ENCODE data around the gene CASP8AP2.
"Not testable (repeated sequence)": the region's sequence is repeated elsewhere in the genome, so short reads cannot be mapped to it uniquely, and the experiment has no call there.

Gene CASP8AP2

DNA sequence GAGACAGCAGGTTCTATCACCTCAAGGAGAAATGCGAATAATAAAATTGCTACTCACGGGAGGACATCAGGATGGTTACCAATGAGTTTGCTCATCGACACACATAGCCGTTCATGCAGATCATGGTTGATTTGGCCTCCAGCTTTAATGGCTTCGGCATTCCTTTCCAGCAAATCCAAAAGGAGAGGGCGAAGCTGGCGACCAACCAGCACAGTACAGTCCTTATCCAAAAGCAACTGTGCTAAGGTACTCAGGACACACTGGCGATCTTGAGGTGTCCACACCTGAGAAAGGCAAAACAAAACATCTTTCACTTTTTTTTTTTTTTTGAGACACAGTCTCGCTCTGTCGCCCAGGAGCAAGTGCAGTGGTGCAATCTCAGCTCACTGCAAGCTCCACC lies 26.4 kb upstream of the CASP8AP2 start:
- no peaks in the 10 kb centered on the region for H3K9me3 Mint-ChIP-seq
- no peaks in the 10 kb centered on the region for H3K27me3 Mint-ChIP-seq
- peaks cover 1% of the 10 kb centered on the region for H3K36me3 Mint-ChIP-seq
- no peak overlapping the region for H3K4me3 Mint-ChIP-seq
- no peak overlapping the region for H3K27ac Mint-ChIP-seq
- peaks cover 23% of the 10 kb centered on the region for H3K4me1 Mint-ChIP-seq

DNA sequence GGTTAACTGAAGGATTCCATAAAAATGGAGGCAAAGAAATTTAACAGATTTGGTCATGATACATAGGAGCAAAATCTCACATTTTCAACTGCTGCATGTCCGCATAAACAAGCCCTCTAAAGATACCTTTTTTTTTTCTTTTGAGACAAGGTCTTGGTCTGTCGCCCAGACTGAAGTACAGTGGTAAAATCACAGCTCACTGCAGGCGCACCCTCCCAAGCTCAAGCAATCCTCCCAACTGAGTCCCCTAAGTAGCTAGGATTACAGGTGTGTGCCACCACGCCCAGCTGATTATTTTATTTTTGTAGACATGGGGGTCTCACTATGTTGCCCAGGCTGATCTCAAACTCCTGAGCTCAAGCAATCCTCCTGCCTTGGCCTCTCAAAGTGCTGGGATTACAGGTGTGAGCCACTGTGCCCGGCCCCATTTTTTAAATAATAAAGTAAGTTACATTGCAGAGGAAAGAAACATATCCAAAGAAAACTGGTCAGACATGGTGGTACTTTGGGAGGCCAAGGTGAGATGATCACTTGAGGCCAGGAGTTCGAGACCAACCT lies 23.8 kb upstream of the CASP8AP2 start:
- no peak overlapping the region for H3K4me3 Mint-ChIP-seq
- no peaks in the 10 kb centered on the region for H3K27me3 Mint-ChIP-seq
- H3K9me3 Mint-ChIP-seq = no peaks in the 10 kb centered on the region
- no peak overlapping the region for H3K27ac Mint-ChIP-seq
- peaks cover 1% of the 10 kb centered on the region for H3K36me3 Mint-ChIP-seq
- H3K4me1 Mint-ChIP-seq = peaks cover 26% of the 10 kb centered on the region

- no peaks in the 10 kb centered on the region for H3K27me3 Mint-ChIP-seq
- no peaks in the 10 kb centered on the region for H3K9me3 Mint-ChIP-seq
- H3K4me3 Mint-ChIP-seq = no peak overlapping the region
- no peak overlapping the region for H3K27ac Mint-ChIP-seq
- H3K36me3 Mint-ChIP-seq = no peaks in the 10 kb centered on the region
- H3K4me1 Mint-ChIP-seq = peaks cover 30% of the 10 kb centered on the region
Measured at GRCh38 chr6:89807581-89807980, 22.1 kb upstream of the CASP8AP2 start.

- H3K4me3 Mint-ChIP-seq, H3K27ac Mint-ChIP-seq, H3K27me3 Mint-ChIP-seq, H3K9me3 Mint-ChIP-seq, H3K36me3 Mint-ChIP-seq: not testable (repeated sequence)
- H3K4me1 Mint-ChIP-seq = peaks cover 31% of the 10 kb centered on the region
Measured at GRCh38 chr6:89813422-89813821, 16.3 kb upstream of the CASP8AP2 start.

DNA sequence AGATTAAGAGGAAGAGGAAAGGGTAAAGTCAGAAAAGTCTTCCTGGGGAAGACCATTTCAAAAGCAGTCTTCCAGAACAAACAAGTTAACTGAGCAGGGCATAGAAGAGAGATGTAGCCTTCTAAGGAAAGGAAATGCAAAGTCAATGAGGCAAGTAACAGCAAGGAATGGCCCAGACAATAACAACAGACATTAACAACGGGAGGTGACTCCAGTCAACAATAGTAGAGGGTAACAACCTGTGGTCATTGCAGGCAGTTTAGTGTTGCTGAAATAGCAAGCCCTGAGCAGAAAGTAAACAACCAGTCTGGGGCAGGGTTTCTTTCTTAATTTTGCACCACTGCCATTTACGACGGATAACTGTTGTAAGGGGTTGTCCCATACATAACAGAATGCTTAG lies 12.2 kb upstream of the CASP8AP2 start:
- Mint-ChIP-seq H3K9me3 (no peaks in the 10 kb centered on the region), H3K27ac (peak overlapping the region; percentile 75), H3K36me3 (peaks cover 5% of the 10 kb centered on the region), H3K4me3 (peak overlapping the region; percentile 97), H3K4me1 (peaks cover 36% of the 10 kb centered on the region), H3K27me3 (no peaks in the 10 kb centered on the region)

DNA sequence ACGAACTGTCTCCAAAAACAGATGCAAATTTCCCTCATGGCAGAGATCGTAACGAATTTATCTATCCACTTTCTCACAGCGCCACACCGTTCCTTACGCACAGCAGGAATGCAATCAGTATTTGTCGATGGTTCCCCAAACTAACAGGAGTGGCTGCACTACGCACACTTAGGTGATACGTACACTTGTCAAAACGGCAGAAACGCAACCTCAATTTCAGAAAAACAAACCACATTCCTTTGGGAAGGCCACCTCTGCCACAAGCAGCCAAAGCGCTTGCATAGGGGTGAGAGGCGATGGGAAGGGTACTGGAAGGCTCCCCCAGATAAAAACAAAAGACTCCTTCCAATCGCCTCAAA lies 10.7 kb upstream of the CASP8AP2 start:
- H3K27me3 Mint-ChIP-seq = no peaks in the 10 kb centered on the region
- H3K9me3 Mint-ChIP-seq = no peaks in the 10 kb centered on the region
- peak overlapping the region; percentile 100 for H3K27ac Mint-ChIP-seq
- H3K4me1 Mint-ChIP-seq = peaks cover 33% of the 10 kb centered on the region
- peak overlapping the region; percentile 97 for H3K4me3 Mint-ChIP-seq
- H3K36me3 Mint-ChIP-seq = peaks cover 5% of the 10 kb centered on the region

- H3K9me3 Mint-ChIP-seq = no peaks in the 10 kb centered on the region
- H3K4me3 Mint-ChIP-seq = peak within 1 kb of the TSS; percentile 97
- peaks cover 5% of the 10 kb centered on the region for H3K36me3 Mint-ChIP-seq
- H3K27ac Mint-ChIP-seq = peak within 1 kb of the TSS; percentile 100
- no peaks in the 10 kb centered on the region for H3K27me3 Mint-ChIP-seq
- H3K4me1 Mint-ChIP-seq = peaks cover 27% of the 10 kb centered on the region
Measured at GRCh38 chr6:89819336-89820130, 10.1 kb upstream of the CASP8AP2 start, which contains the start of gene MDN1. Gene MDN1, minus strand, starts transcription at chr6:89819794. Its CDS starts 187 bp downstream, at chr6:89819607.

DNA sequence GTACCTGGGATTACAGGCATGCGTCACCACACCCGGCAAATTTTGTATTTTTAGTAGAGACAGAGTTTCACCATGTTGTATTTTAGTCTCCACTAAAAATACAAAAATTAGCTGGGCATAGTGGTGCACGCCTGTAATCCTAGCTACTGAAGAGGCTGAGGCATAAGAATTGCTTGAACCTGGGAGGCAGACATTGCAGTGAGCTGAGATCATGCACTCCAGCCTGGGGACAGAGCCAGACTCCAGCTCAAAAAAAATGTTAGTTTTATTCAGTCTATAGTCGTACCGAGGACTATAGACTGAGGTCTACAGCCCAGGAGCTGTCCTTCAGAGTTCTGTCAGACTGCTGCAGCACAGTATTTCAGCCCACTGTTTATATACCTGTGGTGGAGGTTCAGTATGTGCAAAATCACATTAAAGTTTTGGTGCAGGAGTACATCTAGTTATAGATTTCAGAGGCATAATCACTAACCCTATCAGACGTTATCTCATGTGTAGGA lies 3.6 kb upstream of the CASP8AP2 start:
- H3K27me3 Mint-ChIP-seq = no peaks in the 10 kb centered on the region
- no peak overlapping the region for H3K4me3 Mint-ChIP-seq
- H3K36me3 Mint-ChIP-seq = no peaks in the 10 kb centered on the region
- peaks cover 9% of the 10 kb centered on the region for H3K4me1 Mint-ChIP-seq
- H3K9me3 Mint-ChIP-seq = no peaks in the 10 kb centered on the region
- no peak overlapping the region for H3K27ac Mint-ChIP-seq

GRCh38 chr6:89828475-89828987 lies 1.1 kb upstream of the CASP8AP2 start:
- peaks cover 25% of the 10 kb centered on the region for H3K4me1 Mint-ChIP-seq
- H3K36me3 Mint-ChIP-seq, H3K27me3 Mint-ChIP-seq, H3K9me3 Mint-ChIP-seq, H3K27ac Mint-ChIP-seq: not testable (repeated sequence)
- peak overlapping the region; percentile 96 for H3K4me3 Mint-ChIP-seq

DNA sequence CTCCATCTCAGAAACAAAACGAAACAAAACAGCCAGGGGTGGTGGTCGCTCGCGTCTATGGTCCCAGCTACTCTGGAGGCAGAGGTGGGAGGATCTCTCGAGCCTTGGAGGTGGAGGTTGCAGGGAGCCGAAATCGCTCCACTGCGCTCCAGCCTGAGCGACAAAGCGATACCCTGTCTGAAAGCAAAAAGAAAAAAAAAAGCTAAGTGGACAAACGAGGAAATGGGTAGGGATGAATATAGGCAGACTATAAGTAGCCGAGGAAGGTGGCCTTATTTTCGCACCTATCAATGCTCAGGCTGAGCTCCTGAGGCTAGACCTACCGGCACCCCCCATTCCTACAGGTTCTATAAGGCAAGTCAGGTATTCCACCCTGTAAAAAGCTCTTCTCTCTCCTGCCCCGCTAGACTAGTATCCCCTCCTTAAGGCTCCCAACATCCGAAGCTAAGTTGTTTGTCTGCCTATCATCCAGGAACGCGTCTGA lies 650 bp upstream of the CASP8AP2 start:
- no peaks in the 10 kb centered on the region for H3K27me3 Mint-ChIP-seq
- peak overlapping the region; percentile 89 for H3K27ac Mint-ChIP-seq
- H3K4me3 Mint-ChIP-seq = peak overlapping the region; percentile 96
- H3K36me3 Mint-ChIP-seq = peaks cover 6% of the 10 kb centered on the region
- peaks cover 28% of the 10 kb centered on the region for H3K4me1 Mint-ChIP-seq
- H3K9me3 Mint-ChIP-seq = no peaks in the 10 kb centered on the region

DNA sequence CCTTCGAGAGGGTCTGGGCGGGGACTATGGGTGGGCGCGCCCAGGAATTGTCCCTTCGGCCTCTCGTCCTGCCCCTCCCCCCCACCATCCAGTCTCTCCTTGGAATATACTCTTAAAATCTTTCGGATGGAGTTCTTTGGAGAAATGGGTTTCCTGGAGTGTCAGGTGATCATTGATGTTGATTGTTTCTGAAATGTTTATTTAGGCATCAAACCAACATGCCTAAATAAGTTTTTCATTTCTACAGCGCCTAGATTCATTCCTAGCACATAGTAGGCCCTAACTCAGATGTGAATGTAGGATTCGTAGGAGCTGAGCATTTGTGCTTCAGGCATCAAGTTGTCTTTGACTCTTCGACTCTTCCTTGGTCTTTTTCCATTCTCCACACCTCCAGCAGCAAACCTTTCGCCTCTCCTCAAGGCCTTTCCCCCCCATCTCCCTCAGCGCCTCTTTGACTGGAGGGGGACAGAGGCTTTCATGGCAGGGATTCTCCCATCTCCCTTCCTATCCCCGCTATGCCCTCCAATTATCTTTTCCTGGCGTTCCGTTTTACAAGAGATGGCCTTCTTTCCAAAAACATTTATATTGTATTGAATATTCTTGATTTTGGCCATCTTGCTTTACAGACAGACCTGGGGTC lies 610 bp downstream of the CASP8AP2 start:
- Mint-ChIP-seq H3K4me1 (peaks cover 35% of the 10 kb centered on the region), H3K27ac (peak overlapping the region; percentile 80)

DNA sequence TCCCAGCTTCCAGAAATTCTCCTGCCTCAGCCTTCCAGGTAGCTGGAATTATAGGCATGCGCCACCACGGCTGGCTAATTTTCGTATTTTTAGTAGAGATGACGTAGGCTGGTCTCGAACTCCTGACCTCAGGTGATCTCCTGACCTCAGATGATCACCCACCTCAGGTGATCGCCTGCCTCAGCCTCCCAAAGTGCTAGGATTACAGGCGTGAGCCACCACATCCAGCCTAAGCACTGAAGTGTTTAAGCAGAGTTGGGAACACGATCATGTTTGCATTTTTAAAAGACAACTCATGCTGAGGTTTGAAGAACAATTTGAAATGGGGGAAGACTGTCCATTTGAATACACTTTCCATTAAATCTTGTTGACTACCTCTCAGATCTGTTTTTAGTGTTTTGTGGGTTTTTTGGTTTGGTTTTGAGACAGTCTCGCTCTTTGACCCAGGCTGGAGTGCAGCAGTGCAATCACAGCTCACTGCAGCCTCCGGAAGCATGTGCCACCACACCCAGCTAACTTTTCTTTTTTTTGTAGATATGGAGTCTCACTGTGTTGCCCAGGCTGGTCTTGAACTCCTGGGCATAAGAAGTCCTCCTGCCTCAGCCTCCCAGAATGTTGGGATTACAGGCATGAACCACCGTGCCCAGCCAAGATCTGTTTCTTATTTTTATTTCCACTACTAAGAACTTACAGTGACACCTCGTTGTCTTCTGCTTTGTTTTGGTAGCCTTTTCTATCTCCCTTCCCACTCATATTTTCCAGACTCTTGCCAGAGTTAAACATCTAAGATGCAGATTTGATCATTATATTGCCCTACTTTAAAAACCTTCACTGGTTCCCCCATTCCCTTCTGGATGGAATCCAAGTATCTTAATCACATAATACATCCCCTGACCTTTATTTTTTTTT lies 5.5 kb downstream of the CASP8AP2 start:
- peaks cover 19% of the 10 kb centered on the region for H3K36me3 Mint-ChIP-seq

More for the DNA sequence above, 610 bp downstream of the CASP8AP2 start:
- no peaks in the 10 kb centered on the region for H3K9me3 Mint-ChIP-seq
- peaks cover 6% of the 10 kb centered on the region for H3K36me3 Mint-ChIP-seq
- H3K4me3 Mint-ChIP-seq = peak overlapping the region; percentile 96
- no peaks in the 10 kb centered on the region for H3K27me3 Mint-ChIP-seq

DNA sequence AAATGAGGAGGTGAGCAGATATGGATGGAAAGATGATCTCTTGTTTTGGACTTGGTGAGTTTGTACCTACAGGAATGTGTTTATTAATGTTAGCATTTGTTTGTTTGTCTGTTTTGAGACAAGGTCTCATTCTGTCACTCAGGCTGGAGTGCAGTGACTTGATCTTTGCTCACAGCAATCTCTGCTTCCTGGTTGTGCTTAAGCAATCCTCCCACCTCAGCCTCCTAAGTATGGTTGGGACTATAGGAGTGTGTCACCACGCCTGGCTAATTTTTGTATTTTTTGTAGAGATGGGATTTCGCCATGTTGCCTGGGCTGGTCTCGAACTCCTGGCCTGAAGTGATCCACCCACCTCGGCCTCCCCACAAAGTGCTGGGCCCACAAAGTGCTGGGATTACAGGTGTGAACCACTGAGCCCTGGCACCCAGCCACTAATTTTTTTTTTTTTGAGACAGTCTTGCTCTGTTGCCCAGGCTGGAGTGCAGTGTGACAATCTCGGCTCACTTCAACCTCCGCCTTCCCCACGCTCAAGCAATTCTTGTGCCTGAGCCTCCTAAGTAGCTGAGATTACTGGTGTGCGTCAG lies 7.1 kb downstream of the CASP8AP2 start:
- Mint-ChIP-seq H3K36me3 (peaks cover 19% of the 10 kb centered on the region), H3K4me1 (peaks cover 57% of the 10 kb centered on the region)

More for the DNA sequence above, 5.5 kb downstream of the CASP8AP2 start:
- no peaks in the 10 kb centered on the region for H3K9me3 Mint-ChIP-seq
- H3K4me1 Mint-ChIP-seq = peaks cover 61% of the 10 kb centered on the region
- H3K4me3 Mint-ChIP-seq = peak overlapping the region; percentile 57
- no peaks in the 10 kb centered on the region for H3K27me3 Mint-ChIP-seq
- peak overlapping the region; percentile 89 for H3K27ac Mint-ChIP-seq

GRCh38 chr6:89840538-89840937 lies 10.9 kb downstream of the CASP8AP2 start:
- H3K4me1 Mint-ChIP-seq = peaks cover 58% of the 10 kb centered on the region
- peaks cover 12% of the 10 kb centered on the region for H3K36me3 Mint-ChIP-seq
- no peaks in the 10 kb centered on the region for H3K9me3 Mint-ChIP-seq
- H3K27me3 Mint-ChIP-seq = no peaks in the 10 kb centered on the region
- no peak overlapping the region for H3K4me3 Mint-ChIP-seq
- H3K27ac Mint-ChIP-seq = no peak overlapping the region

More for the DNA sequence above, 7.1 kb downstream of the CASP8AP2 start:
- Mint-ChIP-seq H3K9me3 (no peaks in the 10 kb centered on the region), H3K27ac (peak overlapping the region; percentile 52), H3K4me3 (no peak overlapping the region), H3K27me3 (no peaks in the 10 kb centered on the region)
